Measurements from ENCODE around the gene DSC3.
A peak's percentile ranks its signal among the peaks of the same experiment; 100 is the strongest.

Gene DSC3

GRCh38 chr18:31066266-31066665, 23.7 kb upstream of the DSC3 start:
- ChIA-PET CTCF (no interaction called here), POLR2A (no interaction called here)
- Histone ChIP-seq H3K27ac (ENCODE audit: extremely low read depth, low read depth, low read length) (no peak overlapping the region), H3K9me3 (ENCODE audit: control insufficient read depth, insufficient read depth, low read depth, low read length) (no peaks in the 10 kb centered on the region), H3K4me3 (ENCODE audit: low read depth, low read length) (no peak overlapping the region), H3K36me3 (ENCODE audit: control insufficient read depth in 2 of 2, insufficient read depth in 1 of 2, low read length in 2 of 2) (peaks cover 0 to 41% of the 10 kb centered on the region in 2 experiments), H3K4me1 (ENCODE audit: control insufficient read depth, insufficient read depth, low read length) (no peaks in the 10 kb centered on the region)
- TF ChIP-seq ZNF112 (tag by site-specific recombination; IDR thresholded peaks at IDR 0.05) (no peak), ZNF626 (tag by site-specific recombination; IDR thresholded peaks at IDR 0.05) (no peak)
- TF ChIP-seq, protein P1, sequence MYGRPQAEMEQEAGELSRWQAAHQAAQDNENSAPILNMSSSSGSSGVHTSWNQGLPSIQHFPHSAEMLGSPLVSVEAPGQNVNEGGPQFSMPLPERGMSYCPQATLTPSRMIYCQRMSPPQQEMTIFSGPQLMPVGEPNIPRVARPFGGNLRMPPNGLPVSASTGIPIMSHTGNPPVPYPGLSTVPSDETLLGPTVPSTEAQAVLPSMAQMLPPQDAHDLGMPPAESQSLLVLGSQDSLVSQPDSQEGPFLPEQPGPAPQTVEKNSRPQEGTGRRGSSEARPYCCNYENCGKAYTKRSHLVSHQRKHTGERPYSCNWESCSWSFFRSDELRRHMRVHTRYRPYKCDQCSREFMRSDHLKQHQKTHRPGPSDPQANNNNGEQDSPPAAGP (tag by site-specific recombination; IDR thresholded peaks at IDR 0.05): no peak

DNA sequence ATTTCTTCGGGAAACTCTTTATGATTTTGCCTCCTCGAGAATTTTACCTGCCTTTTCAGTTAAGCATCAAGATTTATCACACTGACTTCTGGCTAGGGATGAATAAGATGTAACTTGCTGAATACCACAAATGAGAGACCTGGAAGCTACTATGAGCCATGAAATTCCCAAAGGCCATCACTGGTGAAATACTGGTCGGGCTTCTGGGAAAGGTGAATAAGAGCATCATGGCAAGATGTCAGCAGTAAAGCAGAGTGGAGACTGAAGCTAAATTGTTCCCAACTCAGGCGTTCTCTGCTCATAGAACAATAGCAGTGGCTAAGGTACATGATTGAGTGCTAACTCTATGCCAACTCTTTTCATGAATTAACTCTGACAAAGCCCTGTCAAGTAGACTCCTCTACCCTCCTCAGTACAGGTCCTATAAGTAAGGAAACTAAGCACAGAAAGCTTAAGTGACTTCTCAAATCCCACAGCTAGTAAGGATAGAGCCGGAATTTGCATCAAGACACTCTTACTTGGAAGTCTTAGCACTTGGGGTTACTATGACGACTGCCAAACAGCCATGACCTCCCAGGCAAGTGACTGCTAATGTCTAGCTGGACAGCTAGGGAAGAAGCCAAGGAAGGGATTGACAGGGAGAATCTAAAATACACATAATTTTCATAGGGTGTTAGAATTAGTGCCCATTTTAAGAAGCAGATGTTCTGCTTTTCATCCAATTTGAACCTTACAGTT, 22.7 kb upstream of the DSC3 start:
- H3K4me3 ChIP-seq (ENCODE audit: low read depth, low read length): no peak overlapping the region
- TF ChIP-seq SCRT1 (tag by site-specific recombination; IDR thresholded peaks at IDR 0.05; ENCODE audit: borderline replicate concordance) (no peak), ZNF837 (tag by site-specific recombination; IDR thresholded peaks at IDR 0.05) (no peak), TCF7L2 (IDR thresholded peaks at IDR 0.05; ENCODE audit: borderline replicate concordance, low read depth, low read length) (no peak), KLF16 (tag by site-specific recombination; IDR thresholded peaks at IDR 0.05) (no peak), ZNF670 (tag by site-specific recombination; IDR thresholded peaks at IDR 0.05; ENCODE audit: low read depth) (no peak), ZNF701 (tag by site-specific recombination; IDR thresholded peaks at IDR 0.05) (no peak)
- TF ChIP-seq, protein P2, sequence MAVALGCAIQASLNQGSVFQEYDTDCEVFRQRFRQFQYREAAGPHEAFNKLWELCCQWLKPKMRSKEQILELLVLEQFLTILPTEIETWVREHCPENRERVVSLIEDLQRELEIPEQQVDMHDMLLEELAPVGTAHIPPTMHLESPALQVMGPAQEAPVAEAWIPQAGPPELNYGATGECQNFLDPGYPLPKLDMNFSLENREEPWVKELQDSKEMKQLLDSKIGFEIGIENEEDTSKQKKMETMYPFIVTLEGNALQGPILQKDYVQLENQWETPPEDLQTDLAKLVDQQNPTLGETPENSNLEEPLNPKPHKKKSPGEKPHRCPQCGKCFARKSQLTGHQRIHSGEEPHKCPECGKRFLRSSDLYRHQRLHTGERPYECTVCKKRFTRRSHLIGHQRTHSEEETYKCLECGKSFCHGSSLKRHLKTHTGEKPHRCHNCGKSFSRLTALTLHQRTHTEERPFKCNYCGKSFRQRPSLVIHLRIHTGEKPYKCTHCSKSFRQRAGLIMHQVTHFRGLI (tag by site-specific recombination; IDR thresholded peaks at IDR 0.05): peak; percentile 92
- no peak overlapping the region for H3K27ac ChIP-seq (ENCODE audit: extremely low read depth, low read depth, low read length)
- ChIA-PET POLR2A (no interaction called here), CTCF (interaction anchor here (0.5 kb wide), 1 partner anchor 432 kb away, joined by 3 read pairs; the partner anchor contains the start of gene DSG2)
- peaks cover 0 to 33% of the 10 kb centered on the region in 2 experiments; a peak in 2 of 3 replicates for H3K36me3 ChIP-seq (ENCODE audit: control insufficient read depth in 2 of 2, insufficient read depth in 1 of 2, low read length in 2 of 2)
- H3K9me3 ChIP-seq (ENCODE audit: control insufficient read depth, insufficient read depth, low read depth, low read length): no peaks in the 10 kb centered on the region
- H3K4me1 ChIP-seq (ENCODE audit: control insufficient read depth, insufficient read depth, low read length): no peaks in the 10 kb centered on the region

DNA sequence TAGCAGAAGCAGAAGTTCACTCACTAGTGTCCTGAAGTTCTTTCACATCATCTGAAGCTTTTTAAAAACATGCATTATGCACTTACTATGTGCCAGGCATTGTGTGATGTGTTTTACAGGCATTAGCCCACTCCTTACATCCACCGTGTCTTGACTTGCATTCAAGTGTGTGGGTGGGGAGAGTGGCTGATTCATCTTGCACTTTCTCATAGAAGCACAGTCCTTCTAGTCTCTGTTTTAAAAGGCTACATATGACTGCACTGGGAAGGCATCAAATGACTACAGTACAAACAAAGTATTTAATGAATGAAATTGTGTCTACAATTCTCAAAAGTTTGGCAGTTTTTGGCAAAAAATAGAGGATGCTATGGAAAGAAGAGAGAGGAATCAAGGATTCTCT, 21.6 kb upstream of the DSC3 start:
- Histone ChIP-seq H3K4me3 (ENCODE audit: low read depth, low read length) (no peak overlapping the region), H3K27ac (ENCODE audit: extremely low read depth, low read depth, low read length) (no peak overlapping the region), H3K4me1 (ENCODE audit: control insufficient read depth, insufficient read depth, low read length) (no peaks in the 10 kb centered on the region), H3K36me3 (ENCODE audit: control insufficient read depth in 2 of 2, insufficient read depth in 1 of 2, low read length in 2 of 2) (peaks cover 0 to 25% of the 10 kb centered on the region in 2 experiments; a peak in 2 of 3 replicates), H3K9me3 (ENCODE audit: control insufficient read depth, insufficient read depth, low read depth, low read length) (no peaks in the 10 kb centered on the region)
- CTCF ChIA-PET: interaction anchor here (0.7 kb wide), 1 partner anchor 100 kb away, joined by 3 read pairs; no protein-coding TSS in a partner anchor
- TF ChIP-seq ZNF274 (IDR thresholded peaks at IDR 0.05; ENCODE audit: low read length) (no peak), ZNF274 (tag by site-specific recombination; IDR thresholded peaks at IDR 0.05; ENCODE audit: borderline replicate concordance) (no peak), ZNF221 (tag by site-specific recombination; IDR thresholded peaks at IDR 0.05; ENCODE audit: borderline replicate concordance) (no peak), ZNF600 (tag by site-specific recombination; IDR thresholded peaks at IDR 0.05) (no peak), ZNF555 (tag by site-specific recombination; conservative IDR thresholded peaks at IDR 0.05) (no peak), ZFHX2 (tag by site-specific recombination; conservative IDR thresholded peaks at IDR 0.05) (peak; percentile 82), EGR2 (tag by site-specific recombination; IDR thresholded peaks at IDR 0.05; ENCODE audit: low read depth) (peak; percentile 55; the same call in 1 of the 2 replicates), ZNF521 (tag by site-specific recombination; IDR thresholded peaks at IDR 0.05) (no peak), ZEB2 (tag by site-specific recombination; IDR thresholded peaks at IDR 0.05) (no peak)
- POLR2A ChIA-PET: no interaction called here
